ENCODE data around the gene SUMF1. TPM values are rescaled to one million over a fixed set of nuclear protein-coding genes. Genes with fewer than 3 reads are reported as not detected.

SUMF1 gene
- total and polyA plus RNA-seq, 2 of the 13 experiments (the other 11 are each of a cell fraction or from before 2014, with no cell fraction given) = 18.5 to 28.9 TPM

DNA sequence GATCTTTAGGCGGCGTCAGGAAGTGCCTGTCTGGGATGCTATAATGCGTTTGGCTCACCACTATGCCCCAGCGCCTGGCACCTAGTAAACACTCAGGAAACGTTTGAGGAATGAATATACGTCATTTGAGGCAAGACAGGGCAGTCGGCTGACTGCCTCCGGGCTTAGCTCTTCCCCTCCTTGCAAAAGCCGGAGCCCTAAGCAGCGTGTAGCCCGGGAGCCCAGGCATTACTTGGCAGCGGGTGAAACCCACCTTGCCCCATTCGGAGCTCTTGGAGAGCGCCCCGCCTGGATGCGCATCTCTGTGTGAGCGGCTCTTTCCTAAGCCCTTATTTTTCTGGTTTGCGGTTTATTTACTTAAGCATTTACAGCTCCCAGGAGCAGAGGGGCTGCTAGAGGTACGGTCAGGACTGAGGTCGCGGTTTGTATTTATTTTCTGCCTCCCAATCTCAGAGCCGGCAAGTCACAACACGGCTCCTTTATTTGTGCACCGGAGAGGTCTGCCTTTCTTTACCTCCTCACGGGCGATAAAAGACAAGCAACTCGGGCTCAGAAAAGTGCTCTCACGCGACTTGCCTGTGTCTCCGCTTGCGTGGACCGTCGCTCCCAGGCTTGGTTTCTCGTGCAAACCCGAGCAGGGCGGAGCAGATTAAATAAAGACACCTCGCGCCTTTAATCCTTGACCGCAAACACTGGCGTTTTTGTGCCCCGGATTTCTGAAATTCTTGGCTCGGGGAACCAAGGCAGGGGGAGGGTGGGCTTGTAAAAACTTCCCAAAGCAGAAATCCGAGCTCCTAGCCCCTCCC is 25.3 kb upstream of the SUMF1 start (continued):
- no peak for TF ChIP-seq MXI1 (IDR thresholded peaks at IDR 0.05; ENCODE audit: borderline replicate concordance, low read depth, low read length)
- peak; percentile 4; the same call in 1 of the 2 replicates for TF ChIP-seq YEATS4 (CRISPR knock-in tag; IDR thresholded peaks at IDR 0.05; ENCODE audit: borderline replicate concordance)
- no peak for TF ChIP-seq CCDC6 (CRISPR knock-in tag; IDR thresholded peaks at IDR 0.05)
- no peak for TF ChIP-seq ZNF205 (CRISPR knock-in tag; IDR thresholded peaks at IDR 0.05)
- TF ChIP-seq TGIF2 (CRISPR knock-in tag; IDR thresholded peaks at IDR 0.05) = 0 out of 2 replicates have a peak, but pooled peaks have one; percentile 35
- TF ChIP-seq PITX1 (CRISPR knock-in tag; IDR thresholded peaks at IDR 0.05) = no peak; the same call in 1 of the 2 replicates
- TF ChIP-seq DRAP1 (CRISPR knock-in tag; IDR thresholded peaks at IDR 0.05) = 0 out of 2 replicates have a peak, but pooled peaks have one; percentile 20
- TF ChIP-seq, protein P1, sequence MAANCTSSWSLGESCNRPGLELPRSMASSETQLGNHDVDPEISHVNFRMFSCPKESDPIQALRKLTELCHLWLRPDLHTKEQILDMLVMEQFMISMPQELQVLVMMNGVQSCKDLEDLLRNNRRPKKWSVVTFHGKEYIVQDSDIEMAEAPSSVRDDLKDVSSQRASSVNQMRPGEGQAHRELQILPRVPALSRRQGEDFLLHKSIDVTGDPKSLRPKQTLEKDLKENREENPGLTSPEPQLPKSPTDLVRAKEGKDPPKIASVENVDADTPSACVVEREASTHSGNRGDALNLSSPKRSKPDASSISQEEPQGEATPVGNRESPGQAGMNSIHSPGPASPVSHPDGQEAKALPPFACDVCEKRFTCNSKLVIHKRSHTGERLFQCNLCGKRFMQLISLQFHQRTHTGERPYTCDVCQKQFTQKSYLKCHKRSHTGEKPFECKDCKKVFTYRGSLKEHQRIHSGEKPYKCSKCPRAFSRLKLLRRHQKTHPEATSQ (CRISPR knock-in tag; IDR thresholded peaks at IDR 0.05; ENCODE audit: borderline replicate concordance) = no peak
- peak; percentile 9; the same call in 1 of the 2 replicates for TF ChIP-seq ZNF766 (CRISPR knock-in tag; IDR thresholded peaks at IDR 0.05; ENCODE audit: borderline replicate concordance)
- TF ChIP-seq CREB3 (CRISPR knock-in tag; IDR thresholded peaks at IDR 0.05) = peak; percentile 34; the same call in 1 of the 2 replicates
- 0 out of 2 replicates have a peak, but pooled peaks have one; percentile 7 for TF ChIP-seq ZNF430 (CRISPR knock-in tag; IDR thresholded peaks at IDR 0.05)
- TF ChIP-seq ZNF558 (CRISPR knock-in tag; IDR thresholded peaks at IDR 0.05; ENCODE audit: borderline replicate concordance) = no peak
- TF ChIP-seq KDM5A (IDR thresholded peaks at IDR 0.05; ENCODE audit: borderline replicate concordance, low read length) = 0 out of 2 replicates have a peak, but pooled peaks have one; percentile 15
- no peak for TF ChIP-seq HNF4A (CRISPR knock-in tag; IDR thresholded peaks at IDR 0.05)
- no peak for TF ChIP-seq IKZF4 (CRISPR knock-in tag; IDR thresholded peaks at IDR 0.05; ENCODE audit: borderline replicate concordance, low read depth, not compliant biosample characterization)
- TF ChIP-seq CTCF (CRISPR knock-in tag; IDR thresholded peaks at IDR 0.05) = peak; percentile 41
- 0 out of 2 replicates have a peak, but pooled peaks have one; percentile 20 for TF ChIP-seq FOXA3 (CRISPR knock-in tag; IDR thresholded peaks at IDR 0.05)
- TF ChIP-seq ZNF598 (CRISPR knock-in tag; IDR thresholded peaks at IDR 0.05; ENCODE audit: borderline replicate concordance) = 0 out of 2 replicates have a peak, but pooled peaks have one; percentile 7
- 0 out of 2 replicates have a peak, but pooled peaks have one; percentile 15 for TF ChIP-seq CAMTA2 (CRISPR knock-in tag; IDR thresholded peaks at IDR 0.05; ENCODE audit: borderline replicate concordance)
- no peak for TF ChIP-seq ZNF512 (CRISPR knock-in tag; IDR thresholded peaks at IDR 0.05)
- 0 out of 2 replicates have a peak, but pooled peaks have one; percentile 7 for TF ChIP-seq WIZ (CRISPR knock-in tag; IDR thresholded peaks at IDR 0.05)
- 0 out of 2 replicates have a peak, but pooled peaks have one; percentile 11 for TF ChIP-seq ELF3 (CRISPR knock-in tag; IDR thresholded peaks at IDR 0.05)
- no peak for TF ChIP-seq ATF1 (CRISPR knock-in tag; IDR thresholded peaks at IDR 0.05)
